K562 (cell line): ENCODE results near the gene FAM114A1. TPM values are rescaled to one million over a fixed set of nuclear protein-coding genes. Genes with fewer than 3 reads are reported as not detected.

ENCODE experiments used
- ATAC-seq: fragments of 200-7000 bp; cut with Tn5 transposase; 3 replicates; pipeline ENCODE4 v1.9.1; 2020; ENCODE audit warnings: moderate library complexity
- BruUV-seq: library from RNA; stranded (reverse); fragments of 400-500 nt; replicated peaks from 2 replicates; lab custom pipeline; 2021; lab: Mats Ljungman, UMichigan
- CTCF ChIA-PET: fragments of 300-600 bp; formaldehyde crosslinking; extraction: SDS; loops from one replicate; lab custom pipeline; 2021; ENCODE audit warnings: low intra/inter-chr PET ratio; lab: Yijun Ruan, JAX
- POLR2A ChIA-PET: fragments of 300-600, 350-650 bp; sonication (Branson Sonifier 250); formaldehyde crosslinking; extraction: SDS; loops from one replicate; lab custom pipeline; 2021; ENCODE audit warnings: antibody characterized with exemption, inconsistent platforms; lab: Yijun Ruan, JAX
- DNase-seq, 4 experiments: peaks; one replicate each; pipeline versions ENCODE4 v3.0.0 to v3.0.0-alpha.2; 2011 to 2018; ENCODE audit warnings: low spot score in 3 of 4, mixed read lengths in 3 of 4; ENCODE audit errors: extremely low read depth in 1 of 4
- FAIRE-seq: peaks from 2 replicates; lab custom pipeline; 2011; peaks lifted over from hg19 to GRCh38; lab: Jason Lieb, UNC
- H2AFZ ChIP-seq: 2 replicates; pipeline ENCODE4 v1.6.0; 2011; ENCODE audit warnings: low read depth, low read length, control low read depth, inconsistent platforms
- H3K27ac ChIP-seq: fragments of 200-600 bp; 3 replicates; pipeline ENCODE4 v1.8.0; 2011; ENCODE audit warnings: low read depth, mild to moderate bottlenecking, control low read depth, inconsistent platforms, low read length, moderate library complexity, mixed read lengths; ENCODE audit errors: extremely low read depth
- H3K27me3 ChIP-seq, 2 experiments: fragments of 300-600 bp in 1 of 2; 2 replicates in 1 of 2; 3 replicates in 1 of 2; pipeline versions ENCODE4 v1.6.0 to v1.8.0; 2011; ENCODE audit warnings: inconsistent platforms in 2 of 2, low read length in 2 of 2, mild to moderate bottlenecking in 1 of 2, mixed read lengths in 1 of 2, moderate library complexity in 1 of 2; ENCODE audit not compliant: control insufficient read depth in 2 of 2, insufficient read depth in 2 of 2
- H3K36me3 ChIP-seq: fragments of 300-600 bp; 3 replicates; pipeline ENCODE4 v1.8.0; 2011; ENCODE audit warnings: mild to moderate bottlenecking, low read length, inconsistent platforms; ENCODE audit not compliant: control insufficient read depth, insufficient read depth
- H3K4me1 ChIP-seq, 2 experiments: fragments of 200-600 bp in 1 of 2; replicated peaks in 1 of 2; 2 replicates in 1 of 2; 3 replicates in 1 of 2; pipeline versions ENCODE4 v1.5.1 to v1.8.0; 2011; ENCODE audit warnings: inconsistent platforms in 2 of 2, low read length in 2 of 2, mild to moderate bottlenecking in 1 of 2, mixed read lengths in 1 of 2, moderate library complexity in 1 of 2; ENCODE audit not compliant: control insufficient read depth in 2 of 2, insufficient read depth in 2 of 2
- H3K4me2 ChIP-seq: 2 replicates; pipeline ENCODE4 v1.6.1; 2011; ENCODE audit warnings: low read length, control low read depth, inconsistent platforms, mixed read lengths; ENCODE audit not compliant: insufficient read depth
- H3K4me3 ChIP-seq: fragments of 200-600 bp; sonication (generic), shearing (Covaris generic); 2 replicates; pipeline ENCODE4 v1.5.1; 2016; ENCODE audit warnings: control low read depth, inconsistent platforms
- H3K79me2 ChIP-seq: fragments of 200-600 bp; 3 replicates; pipeline ENCODE4 v1.8.0; 2011; ENCODE audit warnings: low read length, inconsistent platforms; ENCODE audit not compliant: control insufficient read depth, insufficient read depth
- H3K9ac ChIP-seq, 2 experiments: 2 replicates each; pipeline versions ENCODE4 v1.6.0 to v1.6.1; 2011; ENCODE audit warnings: low read depth in 2 of 2, low read length in 2 of 2, control low read depth in 1 of 2, inconsistent platforms in 1 of 2, mild to moderate bottlenecking in 1 of 2, mixed read lengths in 1 of 2; ENCODE audit not compliant: insufficient read depth in 1 of 2
- H3K9me1 ChIP-seq: one replicate; pipeline ENCODE4 v1.6.0; 2011; ENCODE audit warnings: inconsistent platforms, mild to moderate bottlenecking, low read length, moderate library complexity; ENCODE audit not compliant: control insufficient read depth, insufficient read depth
- H3K9me3 ChIP-seq: replicated peaks from 2 replicates; pipeline ENCODE4 v1.5.1; 2011; ENCODE audit warnings: low read depth, low read length, inconsistent platforms; ENCODE audit not compliant: control insufficient read depth, insufficient read depth
- H4K20me1 ChIP-seq: replicated peaks from 2 replicates; pipeline ENCODE4 v1.6.1; 2011; ENCODE audit warnings: low read length, inconsistent platforms, mixed read lengths; ENCODE audit not compliant: control insufficient read depth, insufficient read depth
- PML ChIP-seq: IDR thresholded peaks from 2 replicates; pipeline ENCODE4 v1.6.1; 2012; ENCODE audit warnings: low read length, inconsistent platforms
- ZMIZ1 ChIP-seq, 2 experiments: fragments of 150-350 bp in 1 of 2; IDR thresholded peaks; 2 replicates each; pipeline ENCODE4 v1.6.1; 2012 to 2016; ENCODE audit warnings: low read depth in 2 of 2, low read length in 2 of 2, mild to moderate bottlenecking in 1 of 2, moderate library complexity in 1 of 2
- ZNF318 ChIP-seq, 2 experiments: fragments of 450-650 bp; IDR thresholded peaks; 2 replicates each; pipeline ENCODE4 v1.6.1; 2016; ENCODE audit warnings: mild to moderate bottlenecking in 2 of 2, borderline replicate concordance in 1 of 2, low read depth in 1 of 2, moderate library complexity in 1 of 2
- whole genome bisulfite sequencing: fragments of 100-300 bp; shearing (Covaris generic); methylation state at CpG from one replicate; pipeline ENCODE4 v1.1.6; 2016; ENCODE audit warnings: low coverage, mixed read lengths; ENCODE audit not compliant: insufficient coverage; ENCODE audit errors: missing lambda C conversion rate; 5-methylcytosine and 5-hydroxymethylcytosine counted together
- in situ Hi-C: fragments of 300-500 bp; cut with MboI; formaldehyde crosslinking; loops from 4 replicates; pipeline ENCODE4 v1.15.0; 2018; ENCODE audit warnings: inconsistent platforms, mixed read lengths
- intact Hi-C: fragments of 100-400 bp; cut with micrococcal nuclease; formaldehyde crosslinking; loops from 2 replicates; pipeline ENCODE4 v1.14.2; 2022
- polyA plus RNA-seq, 8 experiments: library from polyadenylated mRNA; depleted of rRNA in 4 of 8; stranded (reverse) in 5 of 8; unstranded in 3 of 8; fragments of >200 nt; fragmentation: Nextera tagmentation in 2 of 8; fragmentation: Illumina TruSeq in 1 of 8; extraction: Ambion mirVana in 2 of 8; extraction: Trizol in 1 of 8; gene quantifications; 2 replicates each; pipeline versions ENCODE4 v1.2.1 to v1.2.3, GENCODE V29; 2011 to 2014; ENCODE audit warnings: inconsistent platforms in 1 of 8, missing spikeins in 1 of 8
- total RNA-seq, 7 experiments: library from RNA; depleted of rRNA in 6 of 7; stranded (reverse); fragments of >200 nt in 6 of 7; fragmentation: Illumina TruSeq in 2 of 7; extraction: Trizol in 2 of 7; gene quantifications; 2 replicates each; pipeline versions ENCODE4 v1.2.1 to v1.2.3, GENCODE V29; 2011 to 2021; ENCODE audit warnings: low replicate concordance in 1 of 7

Gene FAM114A1
- total and polyA plus RNA-seq, 9 of the 15 experiments (the other 6 are each of a cell fraction or from before 2014, with no cell fraction given), result 1.8 to 12.0 (median 4.3) TPM

DNA sequence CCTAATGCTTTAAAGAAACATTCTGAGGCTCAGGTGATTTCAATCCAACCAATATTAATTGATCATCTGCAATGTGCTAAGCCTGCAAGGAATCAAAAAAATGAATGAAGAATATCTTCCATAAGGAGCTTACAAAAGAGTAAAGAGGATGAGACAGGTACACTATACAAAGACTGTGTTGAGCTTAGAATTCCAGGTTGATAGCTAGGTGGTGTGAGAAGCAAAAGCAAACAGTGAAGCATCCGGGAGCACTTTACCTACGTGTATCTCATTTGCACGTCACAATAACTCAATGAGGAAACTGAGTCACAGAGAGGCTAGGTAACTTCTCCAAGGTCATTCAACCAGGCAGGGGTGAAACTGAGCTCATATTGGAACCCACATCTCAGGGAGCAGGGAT, 37.1 kb downstream of the FAM114A1 start:
- WGBS, result 84% methylated on average over 3 of the region's 3 CpGs
- peaks cover 3% of the 10 kb centered on the region; the same call in 1 of the 3 replicates for H3K36me3 ChIP-seq
- TF ChIP-seq ZMIZ1 (IDR thresholded peaks at IDR 0.05; ENCODE audit: low read depth in 2 of 2, low read length in 2 of 2), result no peak
- no peak for TF ChIP-seq PML
- no peak for TF ChIP-seq ZNF318 (IDR thresholded peaks at IDR 0.05; ENCODE audit: borderline replicate concordance in 1 of 2, low read depth in 1 of 2)
- H3K4me2 ChIP-seq, result no peak overlapping the region
- ChIA-PET POLR2A (interaction anchor here (0.6 to 1.3 kb wide), 3 partner anchors 9 to 230 kb away, joined by 3 to 6 read pairs (median 3); no protein-coding TSS in a partner anchor), CTCF (no interaction called here)
- ATAC-seq (no peak), FAIRE-seq (no peak), DNase-seq (no peak)
- no peak overlapping the region for H3K27ac ChIP-seq
- no peak overlapping the region for H3K9ac ChIP-seq
- H3K4me1 ChIP-seq, result peaks cover 0 to 2% of the 10 kb centered on the region in 2 experiments; a peak in 1 of 5 replicates
- no peaks in the 10 kb centered on the region for H3K9me1 ChIP-seq
- H4K20me1 ChIP-seq, result no peaks in the 10 kb centered on the region
- no peaks in the 10 kb centered on the region for H3K9me3 ChIP-seq
- H3K27me3 ChIP-seq, result no peaks in the 10 kb centered on the region
- no peaks in the 10 kb centered on the region for H3K79me2 ChIP-seq
- in situ Hi-C loops (loop anchor here (5.0 kb wide), 1 partner anchor 233 kb away; no protein-coding TSS in a partner anchor), intact Hi-C loops (loop anchor here (5.0 kb wide), 1 partner anchor 143 kb away; no protein-coding TSS in a partner anchor)
- no TSS peak for BruUV-seq
- no peak overlapping the region for H3K4me3 ChIP-seq
- no peak overlapping the region for H2AFZ ChIP-seq
